ENCODE measurements around the gene LSM7.

DNA sequence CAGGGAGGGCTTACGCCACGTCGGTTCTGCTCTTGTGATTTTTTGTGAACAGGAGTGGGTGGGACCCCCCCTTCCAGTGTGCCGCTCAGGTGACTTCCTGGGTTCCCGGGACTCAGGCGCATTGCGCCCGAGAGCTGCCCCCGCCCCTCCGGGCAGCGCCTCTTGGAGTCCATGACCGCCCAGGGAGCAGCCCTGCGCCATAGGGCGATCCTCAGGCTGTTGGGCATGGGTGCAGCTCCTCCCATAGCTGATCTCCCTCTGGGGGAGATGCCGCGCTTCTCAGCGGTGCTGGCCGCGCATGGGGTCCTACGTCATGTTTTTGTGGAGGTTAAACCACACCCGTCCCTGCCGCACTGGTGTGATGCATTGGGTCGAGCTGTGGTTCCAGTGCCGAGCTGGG, 23.7 kb upstream of the LSM7 start:
- TF ChIP-seq, protein P1, sequence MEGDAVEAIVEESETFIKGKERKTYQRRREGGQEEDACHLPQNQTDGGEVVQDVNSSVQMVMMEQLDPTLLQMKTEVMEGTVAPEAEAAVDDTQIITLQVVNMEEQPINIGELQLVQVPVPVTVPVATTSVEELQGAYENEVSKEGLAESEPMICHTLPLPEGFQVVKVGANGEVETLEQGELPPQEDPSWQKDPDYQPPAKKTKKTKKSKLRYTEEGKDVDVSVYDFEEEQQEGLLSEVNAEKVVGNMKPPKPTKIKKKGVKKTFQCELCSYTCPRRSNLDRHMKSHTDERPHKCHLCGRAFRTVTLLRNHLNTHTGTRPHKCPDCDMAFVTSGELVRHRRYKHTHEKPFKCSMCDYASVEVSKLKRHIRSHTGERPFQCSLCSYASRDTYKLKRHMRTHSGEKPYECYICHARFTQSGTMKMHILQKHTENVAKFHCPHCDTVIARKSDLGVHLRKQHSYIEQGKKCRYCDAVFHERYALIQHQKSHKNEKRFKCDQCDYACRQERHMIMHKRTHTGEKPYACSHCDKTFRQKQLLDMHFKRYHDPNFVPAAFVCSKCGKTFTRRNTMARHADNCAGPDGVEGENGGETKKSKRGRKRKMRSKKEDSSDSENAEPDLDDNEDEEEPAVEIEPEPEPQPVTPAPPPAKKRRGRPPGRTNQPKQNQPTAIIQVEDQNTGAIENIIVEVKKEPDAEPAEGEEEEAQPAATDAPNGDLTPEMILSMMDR (IDR thresholded peaks at IDR 0.05): no peak
- no peak for TF ChIP-seq POLR2A (IDR thresholded peaks at IDR 0.05)
